CD4-positive, alpha-beta T cell treated with Interleukin-12 subunit alpha and Interleukin-12 subunit beta, for 1 hour (primary cell): ENCODE data around the gene PTPN20.
"Not testable (repeated sequence)": the region's sequence is repeated elsewhere in the genome, so short reads cannot be mapped to it uniquely, and the experiment has no call there.

ENCODE experiments used
- DNase-seq: peaks from one replicate; pipeline ENCODE4 v3.0.0-alpha.2; 2020

PTPN20 gene, protein sequence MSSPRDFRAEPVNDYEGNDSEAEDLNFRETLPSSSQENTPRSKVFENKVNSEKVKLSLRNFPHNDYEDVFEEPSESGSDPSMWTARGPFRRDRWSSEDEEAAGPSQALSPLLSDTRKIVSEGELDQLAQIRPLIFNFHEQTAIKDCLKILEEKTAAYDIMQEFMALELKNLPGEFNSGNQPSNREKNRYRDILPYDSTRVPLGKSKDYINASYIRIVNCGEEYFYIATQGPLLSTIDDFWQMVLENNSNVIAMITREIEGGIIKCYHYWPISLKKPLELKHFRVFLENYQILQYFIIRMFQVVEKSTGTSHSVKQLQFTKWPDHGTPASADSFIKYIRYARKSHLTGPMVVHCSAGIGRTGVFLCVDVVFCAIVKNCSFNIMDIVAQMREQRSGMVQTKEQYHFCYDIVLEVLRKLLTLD

DNA sequence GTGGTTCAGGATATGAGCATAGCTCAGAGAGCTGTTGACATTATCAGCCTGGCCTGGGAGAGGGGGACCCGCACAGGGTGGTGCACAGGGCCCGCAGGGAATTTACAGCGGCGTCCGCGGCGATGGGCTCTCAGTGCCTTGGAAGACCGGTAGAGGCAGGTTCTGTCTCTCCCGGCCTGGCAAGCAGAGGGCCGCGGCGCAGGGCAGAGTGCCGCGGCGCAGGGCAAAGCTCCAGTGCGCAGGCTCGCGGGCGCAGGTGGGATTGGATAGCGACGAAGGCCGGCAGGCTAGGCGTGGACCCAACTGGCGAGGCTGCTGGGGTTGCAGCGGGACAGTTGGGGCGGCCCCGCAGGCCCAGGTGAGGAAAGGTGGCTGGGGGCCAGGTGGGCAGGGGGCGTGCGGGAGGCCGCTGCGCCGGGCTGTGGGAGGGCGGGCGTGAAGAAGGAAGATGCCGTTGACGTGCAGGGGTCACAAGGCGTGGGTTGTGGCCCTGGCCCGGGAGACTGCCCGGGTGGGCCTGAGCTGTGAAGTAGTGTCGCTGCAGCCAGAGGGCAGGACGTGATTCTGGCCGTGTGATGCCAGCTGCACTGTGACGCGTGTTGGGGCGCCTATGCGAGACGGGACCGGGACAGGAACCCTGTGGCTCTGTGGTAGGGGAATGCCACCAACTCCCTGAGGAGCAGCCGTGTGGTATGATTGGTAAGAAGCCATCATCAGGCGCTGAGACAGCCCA, at the start of gene PTPN20:
Gene PTPN20 (plus strand): TSS at position 285 of the 733 bp plus-strand sequence. CDS start 21,072 bp downstream, outside the sequence.
- DNase-seq: peak; percentile 12

DNA sequence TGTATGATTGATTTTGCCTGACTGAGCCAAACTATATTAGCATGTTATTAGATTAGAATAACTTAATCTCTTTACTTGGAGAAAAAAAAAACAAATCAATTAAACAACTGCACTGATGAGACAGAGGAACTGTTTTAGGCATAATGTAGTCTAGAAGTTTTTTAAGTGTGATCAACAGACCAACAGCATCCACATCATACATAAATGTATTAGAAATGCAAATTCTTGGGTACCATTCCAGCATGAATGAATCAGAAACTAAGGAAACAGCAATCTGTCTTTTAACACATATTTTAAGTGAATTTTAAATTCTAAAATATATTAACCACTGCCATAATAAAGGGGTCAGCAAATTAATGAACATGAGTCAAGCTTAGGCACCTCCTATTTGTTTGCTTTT, 41.5 kb upstream of the PTPN20 start:
- DNase-seq: not testable (repeated sequence)

DNA sequence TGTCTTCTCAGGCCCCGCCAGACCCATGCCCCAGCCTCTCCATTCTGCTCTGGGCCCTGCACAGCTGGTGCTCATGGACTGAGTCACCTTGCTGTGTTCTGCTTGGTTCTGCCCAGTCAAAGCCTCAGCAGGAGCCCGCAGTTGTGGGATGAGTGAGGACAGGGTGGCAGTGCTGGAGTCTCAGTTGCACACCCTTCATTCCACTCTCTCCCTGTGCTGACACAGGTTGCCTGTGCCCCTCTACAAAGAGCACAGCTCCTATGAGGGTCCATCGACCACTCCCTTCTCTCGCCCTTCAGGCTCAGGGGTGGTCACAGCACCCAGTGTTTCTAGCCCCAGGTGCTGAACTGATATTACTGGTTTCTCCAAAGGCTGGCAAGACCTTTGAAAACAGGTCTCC, 39.6 kb upstream of the PTPN20 start:
- DNase-seq: not testable (repeated sequence)

DNA sequence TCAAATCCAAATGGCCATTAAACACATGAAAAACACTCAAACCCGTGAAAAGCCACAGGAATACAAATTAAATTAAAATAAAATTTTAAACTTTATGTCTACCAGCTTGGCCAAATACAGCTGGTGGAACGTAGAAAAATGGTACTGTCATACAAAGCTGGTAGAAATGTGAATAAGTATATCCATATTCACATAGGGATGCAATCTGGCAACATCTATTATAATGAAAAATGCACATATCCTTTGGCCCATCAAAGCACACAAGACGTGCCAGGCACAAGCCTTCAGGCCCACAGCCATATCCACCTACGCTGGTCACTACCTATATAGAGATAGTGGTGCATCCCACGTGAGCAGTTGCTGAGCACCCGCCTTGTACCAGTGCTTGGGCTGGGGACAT, 35.9 kb upstream of the PTPN20 start:
- not testable (repeated sequence) for DNase-seq

DNA sequence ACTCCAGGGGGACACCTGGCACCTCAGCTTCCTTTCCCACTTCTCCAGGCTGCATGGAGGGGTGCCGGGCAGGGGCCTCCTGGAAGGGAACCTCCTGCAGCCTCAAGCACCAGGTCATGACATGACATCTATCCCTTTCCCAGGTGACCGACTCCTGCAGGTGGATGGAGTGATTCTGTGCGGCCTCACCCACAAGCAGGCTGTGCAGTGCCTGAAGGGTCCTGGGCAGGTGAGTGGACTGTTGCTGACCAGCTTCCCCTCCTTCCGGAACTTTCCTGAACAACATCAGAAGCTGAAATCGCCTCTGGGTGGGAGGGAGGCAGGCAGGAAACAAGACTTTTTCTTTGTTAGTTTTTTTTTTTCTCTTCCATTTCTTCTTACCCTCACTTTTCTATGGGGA, 34.5 kb upstream of the PTPN20 start:
- DNase-seq: not testable (repeated sequence)

DNA sequence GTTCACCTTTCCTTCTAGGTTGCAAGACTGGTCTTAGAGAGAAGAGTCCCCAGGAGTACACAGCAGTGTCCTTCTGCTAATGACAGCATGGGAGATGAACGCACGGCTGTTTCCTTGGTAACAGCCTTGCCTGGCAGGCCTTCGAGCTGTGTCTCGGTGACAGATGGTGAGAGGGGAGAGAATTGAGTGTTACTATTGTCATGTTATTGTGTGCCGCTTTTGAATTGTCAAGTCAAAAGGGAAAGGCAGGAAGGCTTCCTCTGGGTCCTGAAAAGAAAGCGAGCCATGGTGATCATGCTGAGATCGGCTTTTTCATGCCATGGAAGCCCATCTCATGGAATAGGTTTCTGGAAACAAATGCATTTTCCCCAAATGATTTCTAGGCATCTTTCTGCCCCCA, 32.5 kb upstream of the PTPN20 start:
- DNase-seq: not testable (repeated sequence)

DNA sequence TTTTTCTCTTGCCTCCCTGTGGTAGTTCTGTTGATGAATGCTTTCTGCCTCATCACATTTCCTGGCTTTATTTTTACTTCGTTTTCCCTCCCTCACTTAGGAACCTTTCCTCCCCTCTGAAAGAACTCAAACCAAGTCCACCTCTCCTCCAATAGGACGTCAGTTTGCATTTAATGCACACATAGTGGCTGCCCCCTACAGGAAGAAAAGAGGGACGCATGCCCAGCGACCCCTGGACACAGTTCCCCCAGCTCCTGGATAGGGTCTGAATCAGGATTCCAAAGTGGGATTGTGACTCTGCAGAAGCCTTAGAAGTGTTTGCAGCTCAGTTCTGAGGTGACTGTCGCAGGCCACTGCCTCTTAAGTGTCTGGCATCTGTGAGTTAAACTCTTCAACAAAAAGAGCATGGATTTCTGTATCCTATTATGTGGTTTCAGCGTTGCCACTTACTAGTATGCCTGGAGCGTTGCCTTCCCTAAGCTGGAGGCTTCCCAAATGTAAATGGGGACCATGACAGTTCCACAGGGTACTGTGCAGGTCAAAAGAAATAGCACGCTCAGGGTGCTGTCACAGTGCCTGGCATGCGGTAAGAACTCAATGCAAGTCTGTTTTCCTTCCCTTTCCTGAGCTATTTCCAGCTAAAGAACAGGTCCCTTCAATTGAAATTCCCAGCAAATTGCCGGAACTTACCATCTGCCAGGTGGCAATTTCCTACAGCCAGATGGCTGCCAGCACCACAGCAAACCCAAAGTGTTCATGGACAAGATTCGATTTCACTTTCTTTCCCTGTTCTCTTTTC, 20.2 kb upstream of the PTPN20 start:
- DNase-seq: not testable (repeated sequence)

DNA sequence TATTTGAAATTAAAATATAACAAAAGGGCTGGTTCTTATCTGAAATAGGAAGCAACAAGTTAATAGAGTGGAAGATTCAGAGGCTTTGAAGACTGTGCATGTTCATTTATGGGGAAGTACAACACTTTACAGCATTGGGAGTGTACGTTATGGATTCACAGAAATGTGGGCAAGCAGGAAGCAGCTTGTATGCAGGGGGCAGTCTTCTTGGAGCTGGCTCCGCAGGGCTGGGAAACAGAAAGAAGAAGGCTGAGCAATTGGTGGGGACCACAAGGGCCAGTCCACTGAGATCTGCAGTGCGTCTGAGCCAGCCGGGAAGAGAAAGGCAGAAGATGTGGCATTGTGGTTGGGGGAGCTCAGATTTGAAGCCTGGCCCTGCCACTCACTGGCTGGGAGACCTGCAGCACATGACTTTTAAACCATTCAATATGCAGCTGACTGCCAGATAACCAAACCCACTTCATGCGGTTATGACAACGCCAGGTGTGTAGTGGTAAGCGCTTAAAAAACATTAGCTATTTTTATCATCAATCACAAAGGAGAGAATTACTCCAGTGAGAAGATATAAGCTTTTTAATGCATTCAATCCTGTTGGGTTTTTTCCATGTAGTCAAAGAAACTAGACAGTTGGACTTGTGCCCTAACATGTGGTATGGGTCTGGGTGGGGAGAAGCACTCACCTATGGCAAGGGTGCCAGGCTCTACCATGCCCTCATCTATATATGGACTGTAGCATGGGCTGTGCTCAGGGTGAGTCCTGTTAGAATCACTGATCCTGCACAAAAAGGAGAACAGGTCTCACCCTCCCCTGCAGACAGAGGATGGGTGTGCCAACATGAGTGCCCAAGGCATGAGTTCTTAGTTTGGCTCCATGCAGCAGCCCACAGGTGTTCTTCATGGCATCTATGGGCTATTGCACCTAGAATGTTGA, 14.2 kb upstream of the PTPN20 start:
- DNase-seq: not testable (repeated sequence)

DNA sequence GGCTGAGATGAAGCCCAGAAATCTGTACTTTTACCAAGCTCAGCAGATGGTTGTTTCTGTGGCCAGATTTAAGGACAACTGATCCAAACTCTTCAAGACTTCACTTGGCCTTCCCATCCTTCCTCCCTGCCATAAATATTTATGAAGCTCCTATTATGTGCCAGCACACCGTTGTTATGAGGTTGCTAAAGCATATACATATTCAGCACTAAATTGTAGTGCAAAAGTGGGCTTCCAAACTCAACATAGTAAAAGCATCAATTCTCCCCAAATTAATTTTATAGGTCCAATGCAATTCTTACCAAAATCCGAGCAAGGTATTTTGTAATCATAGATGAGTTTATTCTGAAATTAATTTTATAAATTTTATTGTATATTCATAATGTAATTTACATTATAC, 10.0 kb upstream of the PTPN20 start:
- not testable (repeated sequence) for DNase-seq

DNA sequence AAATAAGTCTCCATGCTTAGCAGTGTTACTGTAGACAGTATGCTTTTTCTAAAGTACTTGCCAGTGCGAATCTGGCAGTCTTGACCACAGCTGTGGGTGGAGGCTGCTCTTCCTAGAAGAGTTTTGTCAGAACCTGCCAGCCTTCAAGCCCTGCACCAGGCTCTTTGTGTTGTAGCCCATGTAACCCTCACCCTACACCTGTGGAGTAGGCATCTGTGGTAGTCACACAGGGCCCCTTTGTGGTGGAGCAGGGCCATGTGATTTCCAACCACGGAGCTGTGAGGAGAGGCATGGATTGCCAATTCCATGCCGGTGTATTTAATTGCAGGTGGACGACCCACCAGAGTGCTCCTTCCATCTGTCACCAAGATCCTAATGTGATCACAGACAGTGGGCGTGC, 7.4 kb upstream of the PTPN20 start:
- DNase-seq: not testable (repeated sequence)

DNA sequence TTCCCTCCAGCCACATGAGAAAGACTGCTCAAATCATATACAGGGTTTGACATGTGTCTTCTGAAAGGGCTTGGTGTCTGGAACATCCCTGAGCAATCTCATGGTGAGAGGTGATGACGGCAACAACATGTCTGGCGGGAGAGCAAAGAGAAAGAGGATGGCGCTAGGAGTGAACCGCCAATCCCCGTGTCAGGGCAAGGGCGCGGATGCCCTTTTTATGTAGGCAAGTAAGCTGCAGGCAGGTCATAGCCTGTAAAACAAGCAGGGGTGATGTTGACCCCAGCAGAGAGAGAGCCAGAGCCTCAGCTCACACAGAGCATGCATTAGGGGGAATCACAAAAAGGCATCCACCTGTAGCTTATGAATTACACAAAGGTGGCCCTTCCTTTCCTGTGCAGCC, 4.9 kb upstream of the PTPN20 start:
- not testable (repeated sequence) for DNase-seq

DNA sequence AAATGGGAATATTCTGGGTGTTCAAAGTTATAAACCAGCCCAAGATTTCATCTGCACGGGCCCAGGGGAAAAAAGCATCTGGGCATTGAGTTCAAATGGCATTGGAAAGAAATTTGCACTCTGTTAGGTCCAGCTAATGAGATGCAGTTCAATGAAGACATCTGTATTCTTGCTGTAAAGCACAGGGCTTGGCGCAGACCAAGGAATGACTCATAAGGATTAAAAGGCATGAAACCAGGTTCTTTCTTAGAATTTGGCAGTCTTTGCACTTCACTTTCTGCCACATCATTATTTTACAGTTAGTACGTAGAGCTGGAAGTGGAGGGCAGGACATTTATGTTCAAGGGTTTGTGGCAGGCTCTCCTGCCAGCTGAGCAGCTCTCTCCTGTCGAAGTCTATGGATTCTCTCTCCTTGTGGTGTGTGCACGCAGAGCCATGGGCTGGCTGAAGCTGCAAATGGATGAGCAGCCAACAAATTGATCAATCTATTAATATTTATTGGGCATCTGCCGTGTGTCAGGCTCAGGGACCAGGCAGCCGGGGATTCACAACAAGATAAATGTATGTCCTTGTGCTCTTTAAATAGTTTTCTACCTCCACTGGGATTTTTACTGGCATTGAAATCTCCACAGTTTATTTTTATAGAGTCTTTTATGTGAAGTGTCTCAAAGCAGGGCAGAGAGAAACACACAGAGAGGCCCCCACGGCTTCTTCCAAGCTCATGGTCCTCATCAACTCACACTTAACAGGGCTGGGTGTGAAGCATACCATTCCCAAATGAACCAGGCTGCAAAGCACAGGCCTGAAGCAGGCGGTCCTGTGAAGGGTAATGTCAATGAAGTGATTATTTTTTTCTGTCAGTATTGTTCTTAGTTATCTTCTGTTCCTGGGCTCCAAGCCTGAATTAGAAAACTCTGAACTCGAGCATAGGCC, 3.8 kb upstream of the PTPN20 start:
- DNase-seq: not testable (repeated sequence)

DNA sequence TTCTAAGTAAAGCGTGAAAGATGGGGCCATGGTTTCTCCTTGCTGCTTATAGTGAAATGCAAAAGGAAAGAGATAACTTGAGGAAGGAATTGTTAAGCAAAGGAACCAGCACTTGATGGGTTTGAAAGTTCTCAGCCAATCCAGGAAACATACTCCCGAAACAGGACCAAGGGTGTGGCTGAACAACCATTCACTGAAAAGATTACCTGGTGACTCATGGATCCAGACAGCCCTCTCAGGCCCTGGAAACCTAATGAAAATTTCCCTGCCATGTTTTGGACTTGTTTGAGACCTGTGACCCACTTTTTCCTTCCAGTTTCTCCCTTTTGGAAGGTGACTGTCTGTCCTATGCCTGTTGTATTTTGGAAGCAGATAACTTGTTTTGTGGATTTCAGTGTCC, 11.3 kb downstream of the PTPN20 start:
- DNase-seq: not testable (repeated sequence)

DNA sequence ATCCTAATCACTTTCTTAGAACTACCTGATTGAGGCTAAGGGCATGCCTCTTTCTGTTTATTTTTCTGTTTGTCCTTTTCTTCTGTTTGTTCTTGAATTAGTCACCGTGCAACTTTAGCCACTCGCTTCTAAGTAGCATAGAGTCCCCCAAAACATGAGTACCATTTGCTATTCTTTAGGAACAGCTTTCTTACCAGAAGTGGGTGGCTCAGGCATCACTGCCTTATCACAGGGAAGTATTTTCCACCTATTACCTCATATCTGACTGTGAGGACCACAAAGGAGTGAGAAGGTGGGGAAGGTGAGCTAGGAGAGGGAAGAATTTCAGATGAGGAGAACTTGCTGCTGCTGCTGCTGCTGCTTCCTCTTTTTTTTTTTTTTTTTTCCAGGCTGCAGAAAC, 13.9 kb downstream of the PTPN20 start:
- DNase-seq: not testable (repeated sequence)

DNA sequence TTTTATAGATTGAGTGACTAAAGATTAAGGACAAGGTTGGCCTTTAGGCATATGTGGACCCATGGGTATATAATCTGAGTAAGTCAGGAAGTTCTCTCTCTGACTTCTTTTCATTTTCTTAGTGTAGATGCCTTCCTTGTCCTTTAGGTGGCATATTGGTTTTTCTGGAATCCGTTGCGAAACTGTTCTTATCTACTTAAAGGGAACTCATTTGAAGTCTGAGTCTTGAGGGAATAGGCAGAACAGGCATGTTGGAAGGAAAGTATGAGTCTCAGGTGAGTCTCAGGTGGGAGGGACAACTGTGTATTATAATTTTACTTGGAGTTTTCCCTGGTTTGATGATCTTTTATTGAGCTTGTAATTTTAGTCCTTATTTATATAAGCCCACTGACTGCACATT, 14.6 kb downstream of the PTPN20 start:
- DNase-seq: not testable (repeated sequence)

DNA sequence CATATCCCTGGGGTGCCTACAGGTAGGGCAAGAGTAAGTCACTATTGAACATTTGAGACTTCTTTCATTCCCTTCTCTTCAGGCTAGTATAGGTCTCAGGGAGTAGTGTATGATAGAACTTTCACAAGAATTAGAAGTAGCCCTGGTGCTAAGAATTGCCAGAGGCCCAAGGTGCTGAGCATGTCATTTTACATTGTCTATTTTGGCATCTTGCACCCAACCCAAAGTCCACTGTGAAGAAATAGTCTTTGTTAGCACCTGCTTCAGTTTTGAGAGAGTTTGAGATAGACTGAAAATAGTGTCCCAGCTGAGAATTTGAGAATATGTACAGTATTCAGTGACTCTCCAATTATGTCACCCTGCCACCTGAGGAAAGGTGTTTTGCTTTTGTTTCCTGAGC, 17.6 kb downstream of the PTPN20 start:
- DNase-seq: not testable (repeated sequence)

DNA sequence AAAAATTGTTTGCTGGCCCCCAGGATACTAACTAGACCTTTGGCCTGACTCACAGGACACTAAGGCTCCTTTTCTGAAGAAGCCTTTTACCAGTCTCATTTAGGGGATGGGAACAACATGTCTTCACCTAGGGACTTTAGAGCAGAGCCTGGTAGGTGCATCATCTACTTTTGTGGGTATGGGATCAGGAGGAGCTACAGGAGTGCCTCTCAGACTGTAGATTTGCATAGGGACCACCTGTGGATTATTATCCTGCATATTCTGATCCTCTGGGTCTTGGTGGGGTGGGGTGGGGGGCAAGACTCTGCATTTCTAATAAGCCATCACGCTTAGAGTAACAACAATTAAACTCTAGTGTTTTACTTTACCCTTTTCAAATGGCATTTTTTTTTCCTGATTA, 21.2 kb downstream of the PTPN20 start:
- DNase-seq: not testable (repeated sequence)

DNA sequence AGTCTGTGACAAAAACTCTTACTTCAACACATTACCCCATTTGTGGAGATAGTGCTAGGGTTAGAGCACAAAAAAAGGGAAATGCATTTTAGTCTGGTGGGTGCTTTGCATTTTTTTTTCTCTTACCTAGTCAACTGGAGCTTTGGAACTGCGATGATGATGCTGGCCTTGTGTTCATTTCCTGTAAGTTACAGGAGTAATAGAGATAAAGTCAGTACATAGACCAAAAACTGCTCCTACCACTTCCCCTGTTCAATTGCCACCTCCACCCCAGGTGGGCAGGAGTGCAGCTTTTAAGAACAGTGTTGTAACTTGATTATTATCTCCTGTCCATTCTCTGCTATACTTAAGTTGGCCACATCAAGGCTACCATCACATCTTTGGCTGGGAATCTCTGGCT, 29.9 kb downstream of the PTPN20 start:
- not testable (repeated sequence) for DNase-seq

DNA sequence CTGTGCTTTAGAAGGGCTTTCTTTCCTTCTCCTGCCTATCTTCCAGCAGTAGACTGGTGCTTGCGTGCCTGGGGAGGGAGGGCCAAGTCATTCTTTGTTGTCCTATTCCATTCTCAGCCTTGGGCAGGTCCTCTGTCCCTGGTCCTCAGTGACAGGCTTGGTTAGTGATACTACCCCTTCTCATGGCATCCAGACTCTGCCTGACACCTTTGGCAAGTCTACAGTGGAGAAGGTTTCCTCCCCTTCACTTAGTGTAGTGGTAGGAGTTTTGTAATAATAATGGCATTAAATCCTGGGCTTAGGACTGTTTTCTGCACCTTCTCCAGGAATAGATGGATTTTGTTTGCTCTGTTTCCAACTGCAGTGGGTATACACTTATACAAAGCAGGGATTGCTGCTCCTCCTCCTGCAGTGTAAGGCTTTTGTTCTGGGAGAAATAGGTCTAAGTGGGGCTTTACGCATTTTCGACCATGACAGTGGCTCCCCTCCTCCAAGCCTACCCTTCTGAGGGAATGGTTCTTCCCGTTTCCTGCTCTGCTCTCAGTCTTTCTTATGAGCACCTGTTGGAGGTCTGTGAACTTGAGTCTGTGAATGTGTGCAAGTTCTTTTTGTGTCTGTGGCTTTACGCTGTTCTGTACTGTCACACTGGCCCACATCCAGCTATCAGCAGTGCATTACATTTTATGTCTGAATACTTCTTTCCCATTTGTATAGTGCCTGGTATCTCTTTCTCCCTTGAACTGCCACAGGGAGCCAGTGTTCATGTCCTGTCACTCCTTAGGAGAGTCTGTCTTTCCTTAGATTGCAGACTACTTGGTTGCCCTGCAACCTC, 37.7 kb downstream of the PTPN20 start:
- not testable (repeated sequence) for DNase-seq

DNA sequence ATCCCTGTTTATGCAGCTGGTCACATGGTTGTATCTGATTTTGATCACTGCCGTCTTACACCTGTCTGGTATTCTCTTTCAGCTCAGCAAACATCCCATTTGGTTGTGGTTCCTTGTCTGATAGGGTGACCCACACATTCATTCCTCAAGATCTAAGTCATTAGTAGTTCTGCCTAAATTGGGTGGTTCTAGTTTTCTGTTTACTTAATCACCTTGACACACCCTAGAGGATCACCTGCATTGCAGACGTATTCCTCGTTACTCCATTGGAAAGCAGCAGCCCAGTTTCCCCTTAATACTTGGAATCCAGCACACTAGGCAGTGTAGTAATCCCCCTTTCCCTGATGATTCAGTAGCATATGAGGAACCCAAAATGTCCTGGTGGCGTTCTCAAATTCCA, 41.3 kb downstream of the PTPN20 start:
- not testable (repeated sequence) for DNase-seq
